Measurements from ENCODE around the gene COL1A2.

GRCh38 chr7:94452239-94452638, 57.5 kb downstream of the COL1A2 start:
- TF ChIP-seq EZH2 (IDR thresholded peaks at IDR 0.05; ENCODE audit: borderline replicate concordance, low read depth, low read length, severe bottlenecking): no peak
- no peak for TF ChIP-seq CTCF (IDR thresholded peaks at IDR 0.05; ENCODE audit: borderline replicate concordance, extremely low read depth, low read length, poor library complexity, severe bottlenecking)
